ENCODE data around the gene SLC4A8. TPM values are rescaled to one million over a fixed set of nuclear protein-coding genes. Genes with fewer than 3 reads are reported as not detected.

SLC4A8 gene
- total RNA-seq, 1 experiment from 2014 or later = 26.3 TPM

DNA sequence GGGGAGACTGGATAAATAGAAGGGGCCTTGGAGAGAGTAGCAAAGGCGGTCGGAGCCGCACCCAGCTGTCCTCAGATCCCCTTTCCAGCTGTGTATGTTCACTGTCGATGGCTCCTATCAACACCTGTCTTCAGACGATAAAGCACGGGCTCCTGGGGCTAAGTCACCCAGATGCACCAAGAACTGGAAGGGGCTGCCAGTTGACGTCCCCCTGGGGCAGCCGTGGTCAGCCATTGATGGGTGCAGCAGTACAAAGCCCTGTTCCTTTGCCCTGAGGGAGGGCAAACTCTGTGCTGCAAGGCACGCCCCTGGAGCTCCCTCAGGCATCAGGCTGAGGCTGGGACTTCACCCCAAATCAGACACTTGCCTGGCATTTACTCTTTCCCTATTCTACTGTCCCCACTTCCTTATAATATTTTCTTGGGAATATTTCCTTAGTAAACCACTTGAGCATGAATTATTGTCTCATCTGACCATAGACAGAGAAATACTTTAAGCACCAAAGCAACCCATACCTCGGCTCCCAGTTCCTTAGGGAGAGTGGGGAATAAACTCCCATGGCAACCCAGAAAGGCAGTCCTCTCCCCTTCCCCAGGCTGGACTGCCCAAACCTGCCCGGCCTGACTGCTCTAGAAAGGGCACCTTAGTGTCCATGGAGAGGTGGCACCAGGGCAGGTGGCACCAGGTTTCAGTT, 106.8 kb downstream of the SLC4A8 start:
- Histone ChIP-seq H3K23ac (ENCODE audit: insufficient read length, low read depth, low read length) (no peak overlapping the region), H3K9me3 (ENCODE audit: control insufficient read depth, low read depth, low read length) (no peaks in the 10 kb centered on the region), H3K4ac (ENCODE audit: low read depth, low read length) (no peak overlapping the region), H3K23me2 (ENCODE audit: insufficient read length, low read depth, low read length, poor library complexity, severe bottlenecking) (no peaks in the 10 kb centered on the region), H2BK5ac (ENCODE audit: insufficient read length, low read length) (no peak overlapping the region), H3K4me1 (ENCODE audit: insufficient read depth, low read length) (peaks cover 3% of the 10 kb centered on the region; the same call in 1 of the 2 replicates), H2AK5ac (ENCODE audit: insufficient read length, low read length) (no peak overlapping the region), H3K9ac (ENCODE audit: extremely low read depth, insufficient read length, low read length) (no peak overlapping the region), H3K27me3 (ENCODE audit: insufficient read depth, low read length) (no peaks in the 10 kb centered on the region), H2BK120ac (ENCODE audit: low read depth, low read length, poor library complexity, severe bottlenecking) (no peak overlapping the region), H3K56ac (ENCODE audit: insufficient read length, low read depth, low read length) (no peak overlapping the region), H4K5ac (ENCODE audit: insufficient read length, low read depth, low read length) (no peak overlapping the region), H4K20me1 (ENCODE audit: control insufficient read depth, insufficient read depth, insufficient read length) (no peaks in the 10 kb centered on the region), H3K27ac (ENCODE audit: insufficient read length, low read depth, low read length) (no peak overlapping the region), H2BK20ac (ENCODE audit: low read depth, low read length, poor library complexity, severe bottlenecking) (no peak overlapping the region), H2AFZ (ENCODE audit: low read length) (no peak overlapping the region), H3K79me2 (ENCODE audit: insufficient read depth, low read length) (no peaks in the 10 kb centered on the region), H3K14ac (ENCODE audit: insufficient read depth, low read length) (no peak overlapping the region), H3K4me2 (ENCODE audit: insufficient read depth, insufficient read length, low read length) (no peak overlapping the region), H3K79me1 (ENCODE audit: insufficient read depth, low read depth, low read length, poor library complexity, severe bottlenecking) (no peaks in the 10 kb centered on the region), H2BK12ac (ENCODE audit: insufficient read length, low read depth, low read length) (no peak overlapping the region), H3K18ac (ENCODE audit: insufficient read length, low read depth, low read length) (no peak overlapping the region), H3T11ph (ENCODE audit: low read length) (no peak overlapping the region), H4K8ac (replicated peaks; ENCODE audit: insufficient read length, low read depth, low read length) (no peak overlapping the region), H4K91ac (ENCODE audit: insufficient read length, low read depth, low read length) (no peak overlapping the region), H2BK15ac (ENCODE audit: low read depth, low read length) (no peak overlapping the region)
- Mint-ChIP-seq H3K4me3 (0 out of 5 replicates have a peak overlapping the region, but pooled peaks of 1 of the 2 experiments have one; percentile 51), H3K36me3 (ENCODE audit: insufficient read depth in 1 of 3, low read depth in 3 of 3) (no peaks in the 10 kb centered on the region), H3K9me3 (no peaks in the 10 kb centered on the region), H3K27ac (no peak overlapping the region), H3K4me1 (peaks cover 35% of the 10 kb centered on the region in 2 experiments), H3K27me3 (ENCODE audit: low read depth) (peaks cover 6% of the 10 kb centered on the region)
- no peak for DNase-seq
- no peak for TF ChIP-seq CTCF (conservative IDR thresholded peaks at IDR 0.05)
- WGBS (ENCODE audit: extremely low coverage, insufficient read length, low lambda C conversion rate) = no CpG with 5 or more reads among the region's 11 CpGs

Data from H9 (cell line).